ENCODE results near the gene C17orf50.

C17orf50 gene

GRCh38 chr17:35757243-35757642 lies 3.4 kb upstream of the C17orf50 start:
- no peak for DNase-seq

- no peak for DNase-seq
Observed at GRCh38 chr17:35761601-35762000, 914 bp downstream of the C17orf50 start.

- no peak for DNase-seq
Observed at GRCh38 chr17:35763767-35764122, 3.1 kb downstream of the C17orf50 start.

- peak; percentile 49 to 86 for DNase-seq
Observed at GRCh38 chr17:35764123-35764991, 3.7 kb downstream of the C17orf50 start.

- no peak for DNase-seq
Observed at GRCh38 chr17:35765086-35765710, 4.5 kb downstream of the C17orf50 start.

- DNase-seq, result no peak
Observed at GRCh38 chr17:35765756-35766488, 5.2 kb downstream of the C17orf50 start.

- no peak for DNase-seq
Observed at GRCh38 chr17:35766489-35766877, 5.8 kb downstream of the C17orf50 start.

GRCh38 chr17:35766903-35767510 lies 6.3 kb downstream of the C17orf50 start:
- no peak for DNase-seq

- no peak for DNase-seq
Observed at GRCh38 chr17:35768797-35769196, 8.1 kb downstream of the C17orf50 start.

GRCh38 chr17:35769895-35770486 lies 9.3 kb downstream of the C17orf50 start:
- no peak for DNase-seq

- no peak for DNase-seq
Observed at GRCh38 chr17:35773129-35773528, 12.4 kb downstream of the C17orf50 start.

- no peak for DNase-seq
Observed at GRCh38 chr17:35773679-35774425, 13.2 kb downstream of the C17orf50 start.

- DNase-seq, result no peak
Observed at GRCh38 chr17:35774499-35774898, 13.8 kb downstream of the C17orf50 start.

GRCh38 chr17:35775039-35775438 lies 14.4 kb downstream of the C17orf50 start:
- no peak for DNase-seq

- DNase-seq, result no peak
Observed at GRCh38 chr17:35775583-35775982, 14.9 kb downstream of the C17orf50 start.

- no peak for DNase-seq
Observed at GRCh38 chr17:35778641-35779196, 18.0 kb downstream of the C17orf50 start.

- DNase-seq, result no peak
Observed at GRCh38 chr17:35780950-35781349, 20.3 kb downstream of the C17orf50 start.

GRCh38 chr17:35784895-35785294 lies 24.2 kb downstream of the C17orf50 start:
- DNase-seq, result no peak

GRCh38 chr17:35786941-35787432 lies 26.3 kb downstream of the C17orf50 start:
- DNase-seq, result no peak

GRCh38 chr17:35788477-35789368 lies 28.0 kb downstream of the C17orf50 start:
- peak in 1 of 2 donors; percentile 5 for DNase-seq

GRCh38 chr17:35790841-35791240 lies 30.2 kb downstream of the C17orf50 start:
- no peak for DNase-seq

Data from bone marrow (tissue), 2 donors.